Measurements from ENCODE around the gene ALKAL2. TPM values are rescaled to one million over a fixed set of nuclear protein-coding genes. Genes with fewer than 3 reads are reported as not detected.

ALKAL2 gene
- total RNA-seq, 1 donor from 2014 or later = not detected

DNA sequence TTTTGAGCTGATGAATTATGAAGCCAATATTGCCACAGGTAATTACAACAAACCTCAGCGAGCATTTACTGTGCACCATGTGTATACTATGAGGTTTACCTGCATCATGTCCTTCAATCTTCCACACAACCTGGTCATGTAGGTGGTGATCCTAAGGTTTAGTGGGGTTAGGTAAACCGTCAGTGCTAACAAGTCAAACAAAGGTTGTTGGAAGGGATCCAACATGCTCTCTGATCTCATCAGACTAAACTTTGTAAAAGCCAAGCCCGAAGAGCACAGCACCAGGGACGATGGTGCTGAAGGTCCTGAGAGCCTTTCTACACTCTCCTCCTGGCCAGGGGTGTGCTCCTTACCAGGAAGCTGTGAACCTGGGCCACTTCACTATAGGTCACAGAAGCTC is 53.5 kb downstream of the ALKAL2 start:
- H3K4me3 ChIP-seq (ENCODE audit: low read length in 3 of 3) = no peak overlapping the region
- H3K27me3 ChIP-seq (ENCODE audit: control insufficient read depth in 3 of 3, insufficient read depth in 3 of 3, low read length in 3 of 3) = no peaks in the 10 kb centered on the region
- H3K9me3 ChIP-seq (ENCODE audit: control insufficient read depth in 3 of 3, low read length in 3 of 3) = no peaks in the 10 kb centered on the region
- no peaks in the 10 kb centered on the region for H3K4me1 ChIP-seq (ENCODE audit: control insufficient read depth in 3 of 3, insufficient read depth in 3 of 3, low read length in 3 of 3)
- no peak overlapping the region for H3K9ac ChIP-seq (ENCODE audit: low read depth in 1 of 3, low read length in 3 of 3)
- no peak overlapping the region for H3K27ac ChIP-seq (ENCODE audit: low read depth, low read length)
- H3K36me3 ChIP-seq (ENCODE audit: control insufficient read depth in 3 of 3, insufficient read depth in 3 of 3, low read length in 3 of 3) = peaks cover 7 to 16% (median 14%) of the 10 kb centered on the region in 3 donors

- Histone ChIP-seq H3K9me3 (ENCODE audit: control insufficient read depth in 3 of 3, low read length in 3 of 3) (no peaks in the 10 kb centered on the region), H3K4me3 (ENCODE audit: low read length in 3 of 3) (no peak overlapping the region), H3K4me1 (ENCODE audit: control insufficient read depth in 3 of 3, insufficient read depth in 3 of 3, low read length in 3 of 3) (no peaks in the 10 kb centered on the region), H3K27ac (ENCODE audit: low read depth, low read length) (no peak overlapping the region), H3K9ac (ENCODE audit: low read depth in 1 of 3, low read length in 3 of 3) (no peak overlapping the region), H3K36me3 (ENCODE audit: control insufficient read depth in 3 of 3, insufficient read depth in 3 of 3, low read length in 3 of 3) (peaks cover 12 to 21% (median 18%) of the 10 kb centered on the region in 3 donors), H3K27me3 (ENCODE audit: control insufficient read depth in 3 of 3, insufficient read depth in 3 of 3, low read length in 3 of 3) (no peaks in the 10 kb centered on the region)
These were observed 54.9 kb downstream of the ALKAL2 start for GRCh38 chr2:233030-233429.

GRCh38 chr2:231521-232185 is 56.2 kb downstream of the ALKAL2 start:
- Histone ChIP-seq H3K36me3 (ENCODE audit: control insufficient read depth in 3 of 3, insufficient read depth in 3 of 3, low read length in 3 of 3) (peaks cover 15 to 26% (median 26%) of the 10 kb centered on the region in 3 donors), H3K4me3 (ENCODE audit: low read length in 3 of 3) (no peak overlapping the region), H3K27ac (ENCODE audit: low read depth, low read length) (no peak overlapping the region), H3K4me1 (ENCODE audit: control insufficient read depth in 3 of 3, insufficient read depth in 3 of 3, low read length in 3 of 3) (no peaks in the 10 kb centered on the region), H3K9ac (ENCODE audit: low read depth in 1 of 3, low read length in 3 of 3) (no peak overlapping the region), H3K27me3 (ENCODE audit: control insufficient read depth in 3 of 3, insufficient read depth in 3 of 3, low read length in 3 of 3) (no peaks in the 10 kb centered on the region), H3K9me3 (ENCODE audit: control insufficient read depth in 3 of 3, low read length in 3 of 3) (no peaks in the 10 kb centered on the region)

Other genes with a start within 250 kb of the ALKAL2 start
- under 0.01 TPM for gene FAM110C, start 241.6 kb downstream of the ALKAL2 start, total RNA-seq
- gene SH3YL1, start 24.1 kb downstream of the ALKAL2 start, total RNA-seq = 25.1 TPM
- gene ACP1, start 23.1 kb downstream of the ALKAL2 start, total RNA-seq = 77.8 TPM

Measured in skeletal muscle tissue (tissue), 4 donors.